K562 (cell line): ENCODE measurements around the gene DPEP1. TPM values are rescaled to one million over a fixed set of nuclear protein-coding genes. Genes with fewer than 3 reads are reported as not detected.

Experiments used
- CGGBP1 ChIP-seq: fragments of 250-450 bp; sonication (Bioruptor Pico); IDR thresholded peaks from 2 replicates; pipeline ENCODE4 v1.9.0; 2021; ENCODE audit warnings: mild to moderate bottlenecking
- E2F4 ChIP-seq: sonication (generic); formaldehyde crosslinking; IDR thresholded peaks from 2 replicates; pipeline ENCODE4 v1.8.0; 2022; ENCODE audit warnings: mild to moderate bottlenecking, low read depth, missing genetic modification reagents
- GTF2E2 ChIP-seq: fragments of 200-800 bp; sonication (Bioruptor generic); IDR thresholded peaks from 2 replicates; pipeline ENCODE4 v1.6.1; 2016; ENCODE audit warnings: missing genetic modification characterization, missing compliant biosample characterization
- MYC ChIP-seq, 2 experiments: fragments of 250-450 bp in 1 of 2; sonication (Bioruptor Pico) in 1 of 2; IDR thresholded peaks; 2 replicates each; pipeline versions ENCODE4 v1.5.1 to v1.6.1; 2012 to 2021; ENCODE audit warnings: low read depth in 2 of 2, borderline replicate concordance in 1 of 2, improper control_type of control experiment in 1 of 2, low read length in 1 of 2, mild to moderate bottlenecking in 1 of 2, moderate library complexity in 1 of 2
- NONO ChIP-seq, 2 experiments: fragments of 200-400 bp in 1 of 2; fragments of 450-650 bp in 1 of 2; formaldehyde crosslinking in 1 of 2; IDR thresholded peaks; 2 replicates each; pipeline ENCODE4 v1.6.1; 2017; ENCODE audit warnings: low read depth in 2 of 2, mild to moderate bottlenecking in 2 of 2, moderate library complexity in 2 of 2, low read length in 1 of 2
- PKNOX1 ChIP-seq: fragments of 450-650 bp; IDR thresholded peaks from 2 replicates; pipeline ENCODE4 v1.6.1; 2016
- PTTG1 ChIP-seq: fragments of 450-650 bp; IDR thresholded peaks from 2 replicates; pipeline ENCODE4 v1.6.1; 2016; ENCODE audit warnings: low read depth, mild to moderate bottlenecking, missing genetic modification characterization, missing compliant biosample characterization
- RBFOX2 ChIP-seq: fragments of 200-400 bp; formaldehyde crosslinking; IDR thresholded peaks from 2 replicates; pipeline ENCODE4 v1.6.1; 2017; ENCODE audit warnings: low read depth, mild to moderate bottlenecking, low read length, moderate library complexity
- RFX1 ChIP-seq: fragments of 450-650 bp; IDR thresholded peaks from 2 replicates; pipeline ENCODE4 v1.6.1; 2016; ENCODE audit warnings: mild to moderate bottlenecking, moderate library complexity
- SMAD4 ChIP-seq: fragments of 250-450 bp; sonication (Bioruptor Pico); conservative IDR thresholded peaks from 2 replicates; pipeline ENCODE4 v1.8.0; 2021; ENCODE audit warnings: inconsistent platforms, mild to moderate bottlenecking, moderate library complexity
- ZFPM2 ChIP-seq: fragments of 250-450 bp; sonication (Bioruptor Pico); IDR thresholded peaks from 2 replicates; pipeline ENCODE4 v1.5.1; 2022; ENCODE audit warnings: mild to moderate bottlenecking
- ZNF507 ChIP-seq: conservative IDR thresholded peaks from 2 replicates; pipeline ENCODE4 v1.6.1; 2017; ENCODE audit warnings: missing genetic modification characterization, missing compliant biosample characterization
- ZNF551 ChIP-seq: fragments of 250-450 bp; sonication (Bioruptor Pico); IDR thresholded peaks from 2 replicates; pipeline ENCODE4 v1.5.0; 2021; ENCODE audit warnings: mild to moderate bottlenecking, moderate library complexity
- ZNF639 ChIP-seq, 2 experiments: fragments of 200-800 bp in 1 of 2; sonication (Bioruptor generic) in 1 of 2; sonication (generic) in 1 of 2; formaldehyde crosslinking in 1 of 2; IDR thresholded peaks in 1 of 2; conservative IDR thresholded peaks in 1 of 2; 2 replicates each; pipeline versions ENCODE4 v1.5.0 to v1.6.1; 2016 to 2020; ENCODE audit warnings: missing compliant biosample characterization in 1 of 2, missing genetic modification characterization in 1 of 2, missing genetic modification reagents in 1 of 2
- polyA plus RNA-seq, 8 experiments: library from polyadenylated mRNA; depleted of rRNA in 4 of 8; stranded (reverse) in 5 of 8; unstranded in 3 of 8; fragments of >200 nt; fragmentation: Nextera tagmentation in 2 of 8; fragmentation: Illumina TruSeq in 1 of 8; extraction: Ambion mirVana in 2 of 8; extraction: Trizol in 1 of 8; gene quantifications; 2 replicates each; pipeline versions ENCODE4 v1.2.1 to v1.2.3, GENCODE V29; 2011 to 2014; ENCODE audit warnings: inconsistent platforms in 1 of 8, missing spikeins in 1 of 8
- total RNA-seq, 7 experiments: library from RNA; depleted of rRNA in 6 of 7; stranded (reverse); fragments of >200 nt in 6 of 7; fragmentation: Illumina TruSeq in 2 of 7; extraction: Trizol in 2 of 7; gene quantifications; 2 replicates each; pipeline versions ENCODE4 v1.2.1 to v1.2.3, GENCODE V29; 2011 to 2021; ENCODE audit warnings: low replicate concordance in 1 of 7
- TF ChIP-seq, protein P1 (sequence below): fragments of 450-650 bp; IDR thresholded peaks from 2 replicates; pipeline ENCODE4 v1.7.0; 2016; ENCODE audit warnings: borderline replicate concordance
- TF ChIP-seq, protein P2 (sequence below), 2 experiments: IDR thresholded peaks; 2 replicates each; pipeline ENCODE4 v1.6.1; 2012; ENCODE audit warnings: improper control_type of control experiment in 2 of 2, low read depth in 2 of 2, low read length in 2 of 2, borderline replicate concordance in 1 of 2

The DPEP1 gene
- total and polyA plus RNA-seq, 9 of the 15 experiments (the other 6 are each of a cell fraction or from before 2014, with no cell fraction given): 0.14 to 0.31 (median 0.20) TPM; not detected in 6

GRCh38 chr16:89686520-89687091 is 73.2 kb downstream of the DPEP1 start, which contains the start of gene CDK10 (continued):
- TF ChIP-seq CGGBP1 (no peak), ZNF639 (CRISPR knock-in tag; conservative IDR thresholded peaks at IDR 0.05 in 1 of 2, IDR thresholded peaks at IDR 0.05 in 1 of 2) (peak in 1 of 2 experiments; percentile 82; a peak in 2 of 4 replicates), PKNOX1 (no peak), RBFOX2 (peak; percentile 85), E2F4 (CRISPR knock-in tag) (peak; percentile 38; the same call in 1 of the 2 replicates), RFX1 (peak; percentile 98), ZNF507 (tag) (no peak), ZNF551 (CRISPR knock-in tag) (no peak), ZFPM2 (0 out of 2 replicates have a peak, but pooled peaks have one; percentile 43), PTTG1 (no peak), NONO (IDR thresholded peaks at IDR 0.05; ENCODE audit: low read depth in 2 of 2, low read length in 1 of 2) (no peak), GTF2E2 (tag) (no peak), MYC (IDR thresholded peaks at IDR 0.05; ENCODE audit: low read depth, low read length) (peak; percentile 98), MYC (CRISPR knock-in tag; IDR thresholded peaks at IDR 0.05; ENCODE audit: borderline replicate concordance, low read depth) (peak; percentile 31; the same call in 1 of the 2 replicates), SMAD4 (peak; percentile 47; the same call in 1 of the 2 replicates)
- TF ChIP-seq, protein P1, sequence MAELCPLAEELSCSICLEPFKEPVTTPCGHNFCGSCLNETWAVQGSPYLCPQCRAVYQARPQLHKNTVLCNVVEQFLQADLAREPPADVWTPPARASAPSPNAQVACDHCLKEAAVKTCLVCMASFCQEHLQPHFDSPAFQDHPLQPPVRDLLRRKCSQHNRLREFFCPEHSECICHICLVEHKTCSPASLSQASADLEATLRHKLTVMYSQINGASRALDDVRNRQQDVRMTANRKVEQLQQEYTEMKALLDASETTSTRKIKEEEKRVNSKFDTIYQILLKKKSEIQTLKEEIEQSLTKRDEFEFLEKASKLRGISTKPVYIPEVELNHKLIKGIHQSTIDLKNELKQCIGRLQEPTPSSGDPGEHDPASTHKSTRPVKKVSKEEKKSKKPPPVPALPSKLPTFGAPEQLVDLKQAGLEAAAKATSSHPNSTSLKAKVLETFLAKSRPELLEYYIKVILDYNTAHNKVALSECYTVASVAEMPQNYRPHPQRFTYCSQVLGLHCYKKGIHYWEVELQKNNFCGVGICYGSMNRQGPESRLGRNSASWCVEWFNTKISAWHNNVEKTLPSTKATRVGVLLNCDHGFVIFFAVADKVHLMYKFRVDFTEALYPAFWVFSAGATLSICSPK: no peak
- TF ChIP-seq, protein P2, sequence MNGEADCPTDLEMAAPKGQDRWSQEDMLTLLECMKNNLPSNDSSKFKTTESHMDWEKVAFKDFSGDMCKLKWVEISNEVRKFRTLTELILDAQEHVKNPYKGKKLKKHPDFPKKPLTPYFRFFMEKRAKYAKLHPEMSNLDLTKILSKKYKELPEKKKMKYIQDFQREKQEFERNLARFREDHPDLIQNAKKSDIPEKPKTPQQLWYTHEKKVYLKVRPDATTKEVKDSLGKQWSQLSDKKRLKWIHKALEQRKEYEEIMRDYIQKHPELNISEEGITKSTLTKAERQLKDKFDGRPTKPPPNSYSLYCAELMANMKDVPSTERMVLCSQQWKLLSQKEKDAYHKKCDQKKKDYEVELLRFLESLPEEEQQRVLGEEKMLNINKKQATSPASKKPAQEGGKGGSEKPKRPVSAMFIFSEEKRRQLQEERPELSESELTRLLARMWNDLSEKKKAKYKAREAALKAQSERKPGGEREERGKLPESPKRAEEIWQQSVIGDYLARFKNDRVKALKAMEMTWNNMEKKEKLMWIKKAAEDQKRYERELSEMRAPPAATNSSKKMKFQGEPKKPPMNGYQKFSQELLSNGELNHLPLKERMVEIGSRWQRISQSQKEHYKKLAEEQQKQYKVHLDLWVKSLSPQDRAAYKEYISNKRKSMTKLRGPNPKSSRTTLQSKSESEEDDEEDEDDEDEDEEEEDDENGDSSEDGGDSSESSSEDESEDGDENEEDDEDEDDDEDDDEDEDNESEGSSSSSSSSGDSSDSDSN (IDR thresholded peaks at IDR 0.05; ENCODE audit: borderline replicate concordance in 1 of 2, low read depth in 2 of 2, low read length in 2 of 2): no peak
